HepG2 (cell line): ENCODE results near the gene CEBPE. TPM values are rescaled to one million over a fixed set of nuclear protein-coding genes. Genes with fewer than 3 reads are reported as not detected.

Experiments used
- HNF4A ChIP-seq: sonication (generic); formaldehyde crosslinking; IDR thresholded peaks from 2 replicates; pipeline ENCODE4 v1.4.0; 2020; ENCODE audit warnings: missing genetic modification reagents
- KLF16 ChIP-seq, 2 experiments: sonication (generic) in 1 of 2; formaldehyde crosslinking in 1 of 2; IDR thresholded peaks; 2 replicates each; pipeline versions ENCODE4 v1.6.1 to v1.8.0; 2016 to 2023; ENCODE audit warnings: missing genetic modification reagents in 2 of 2, missing compliant biosample characterization in 1 of 2
- MAFF ChIP-seq: IDR thresholded peaks from 2 replicates; pipeline ENCODE4 v1.6.1; 2011; ENCODE audit warnings: low read depth, low read length, improper control_type of control experiment
- MLXIP ChIP-seq: sonication (generic); formaldehyde crosslinking; IDR thresholded peaks from 2 replicates; pipeline ENCODE4 v1.9.0; 2021; ENCODE audit warnings: missing genetic modification reagents, borderline replicate concordance
- MNT ChIP-seq: fragments of 450-650 bp; IDR thresholded peaks from 2 replicates; pipeline ENCODE4 v1.6.1; 2016
- NFAT5 ChIP-seq: sonication (generic); formaldehyde crosslinking; IDR thresholded peaks from 2 replicates; pipeline ENCODE4 v1.4.0; 2020; ENCODE audit warnings: missing genetic modification reagents
- NFRKB ChIP-seq: fragments of 450-650 bp; IDR thresholded peaks from 2 replicates; pipeline ENCODE4 v1.6.1; 2017
- SP5 ChIP-seq: IDR thresholded peaks from 2 replicates; pipeline ENCODE4 v1.6.1; 2016; ENCODE audit warnings: low read depth, borderline replicate concordance
- SRSF4 ChIP-seq: fragments of 200-400 bp; formaldehyde crosslinking; IDR thresholded peaks from one replicate; pipeline ENCODE4 v1.6.1; 2018; ENCODE audit warnings: mild to moderate bottlenecking, low read depth, low read length, moderate library complexity; ENCODE audit not compliant: poor library complexity, severe bottlenecking
- WIZ ChIP-seq: sonication (generic); formaldehyde crosslinking; IDR thresholded peaks from 2 replicates; pipeline ENCODE4 v1.5.1; 2020; ENCODE audit warnings: mild to moderate bottlenecking, missing genetic modification reagents
- XRCC5 ChIP-seq: fragments of 200-400 bp; formaldehyde crosslinking; optimal IDR thresholded peaks from 2 replicates; pipeline ENCODE3; 2017; ENCODE audit warnings: mild to moderate bottlenecking, low read length
- ZNF713 ChIP-seq: sonication (generic); formaldehyde crosslinking; IDR thresholded peaks from 2 replicates; pipeline ENCODE4 v1.4.0; 2020; ENCODE audit warnings: mild to moderate bottlenecking, missing genetic modification reagents
- ZNF768 ChIP-seq: sonication (generic); formaldehyde crosslinking; IDR thresholded peaks from 2 replicates; pipeline ENCODE4 v1.4.0; 2020; ENCODE audit warnings: missing genetic modification reagents
- polyA plus RNA-seq, 8 experiments: library from polyadenylated mRNA; depleted of rRNA in 3 of 8; stranded (reverse) in 7 of 8; unstranded in 1 of 8; fragments of >200 nt; fragmentation: Illumina TruSeq in 4 of 8; extraction: Trizol in 4 of 8; gene quantifications; 2 replicates each; pipeline versions ENCODE4 v1.2.1 to v1.2.3, GENCODE V29; 2011 to 2016; ENCODE audit warnings: low read depth in 4 of 8, missing spikeins in 1 of 8, mixed read lengths in 1 of 8; ENCODE audit not compliant: insufficient read depth in 1 of 8
- total RNA-seq, 5 experiments: library from RNA; depleted of rRNA; stranded (reverse); fragments of >200 nt; fragmentation: Illumina TruSeq; extraction: Trizol; gene quantifications; 2 replicates each; pipeline ENCODE4 v1.2.3, GENCODE V29; 2016; ENCODE audit warnings: low read depth in 1 of 5
- TF ChIP-seq, protein P1 (sequence below): sonication (generic); formaldehyde crosslinking; conservative IDR thresholded peaks from 2 replicates; pipeline ENCODE4 v1.4.0; 2020; ENCODE audit warnings: missing genetic modification reagents
- TF ChIP-seq, protein P2 (sequence below): IDR thresholded peaks from 2 replicates; pipeline ENCODE4 v1.6.1; 2016; ENCODE audit warnings: missing compliant biosample characterization, missing genetic modification reagents, borderline replicate concordance

The CEBPE gene
- total and polyA plus RNA-seq, 2 of the 13 experiments (the other 11 are each of a cell fraction or from before 2014, with no cell fraction given), result 0.09 to 0.11 TPM

DNA sequence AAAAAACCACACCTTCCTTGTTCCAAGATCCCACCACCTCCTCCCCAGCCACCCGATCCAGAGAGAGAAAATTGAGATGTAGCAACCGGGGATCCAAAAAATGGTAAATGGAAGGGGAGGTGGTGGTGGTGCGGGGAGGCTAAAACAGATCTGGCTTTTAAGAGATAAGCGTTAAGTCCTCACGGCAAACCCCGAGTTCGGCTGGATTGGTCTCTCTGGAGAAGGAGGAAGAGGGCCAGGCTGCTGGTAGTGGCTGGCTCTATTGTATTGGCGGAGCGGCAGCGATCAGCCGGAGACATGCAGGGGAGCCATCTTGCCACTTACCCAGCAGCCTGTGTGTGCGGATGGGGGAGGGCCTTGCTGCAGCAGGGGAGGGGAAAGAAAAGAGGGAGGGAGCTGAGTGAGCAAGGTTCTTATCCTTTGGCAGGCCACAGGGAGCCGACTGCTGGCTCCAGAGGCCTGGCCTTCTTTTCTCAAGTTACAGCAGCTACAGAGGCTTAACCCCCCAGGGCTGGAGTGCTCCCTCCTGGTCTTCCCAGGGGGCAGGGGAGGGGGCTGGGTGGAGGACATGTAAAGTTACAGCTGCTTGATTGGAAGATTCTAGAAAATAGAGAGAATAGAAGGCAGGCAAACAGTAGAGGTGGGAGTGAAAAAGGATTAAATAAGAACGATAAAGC, 47.7 kb downstream of the CEBPE start (continued):
- TF ChIP-seq MLXIP (CRISPR knock-in tag) (no peak), MNT (no peak), NFAT5 (CRISPR knock-in tag) (0 out of 2 replicates have a peak, but pooled peaks have one; percentile 22), KLF16 (CRISPR knock-in tag; IDR thresholded peaks at IDR 0.05) (peak in 1 of 2 experiments; percentile 77; a peak in 2 of 4 replicates), MAFF (0 out of 2 replicates have a peak, but pooled peaks have one; percentile 32), NFRKB (peak; percentile 57; the same call in 1 of the 2 replicates), HNF4A (0 out of 2 replicates have a peak, but pooled peaks have one; percentile 23), SRSF4 (no peak), XRCC5 (peak; percentile 96), ZNF768 (CRISPR knock-in tag) (peak; percentile 84), SP5 (CRISPR knock-in tag) (peak; percentile 64; the same call in 1 of the 2 replicates), ZNF713 (CRISPR knock-in tag) (no peak), WIZ (no peak; the same call in 1 of the 2 replicates)
- TF ChIP-seq, protein P1, sequence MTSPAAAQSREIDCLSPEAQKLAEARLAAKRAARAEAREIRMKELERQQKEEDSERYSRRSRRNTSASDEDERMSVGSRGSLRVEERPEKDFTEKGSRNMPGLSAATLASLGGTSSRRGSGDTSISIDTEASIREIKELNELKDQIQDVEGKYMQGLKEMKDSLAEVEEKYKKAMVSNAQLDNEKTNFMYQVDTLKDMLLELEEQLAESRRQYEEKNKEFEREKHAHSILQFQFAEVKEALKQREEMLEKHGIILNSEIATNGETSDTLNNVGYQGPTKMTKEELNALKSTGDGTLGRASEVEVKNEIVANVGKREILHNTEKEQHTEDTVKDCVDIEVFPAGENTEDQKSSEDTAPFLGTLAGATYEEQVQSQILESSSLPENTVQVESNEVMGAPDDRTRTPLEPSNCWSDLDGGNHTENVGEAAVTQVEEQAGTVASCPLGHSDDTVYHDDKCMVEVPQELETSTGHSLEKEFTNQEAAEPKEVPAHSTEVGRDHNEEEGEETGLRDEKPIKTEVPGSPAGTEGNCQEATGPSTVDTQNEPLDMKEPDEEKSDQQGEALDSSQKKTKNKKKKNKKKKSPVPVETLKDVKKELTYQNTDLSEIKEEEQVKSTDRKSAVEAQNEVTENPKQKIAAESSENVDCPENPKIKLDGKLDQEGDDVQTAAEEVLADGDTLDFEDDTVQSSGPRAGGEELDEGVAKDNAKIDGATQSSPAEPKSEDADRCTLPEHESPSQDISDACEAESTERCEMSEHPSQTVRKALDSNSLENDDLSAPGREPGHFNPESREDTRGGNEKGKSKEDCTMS (CRISPR knock-in tag), result no peak
- TF ChIP-seq, protein P2, sequence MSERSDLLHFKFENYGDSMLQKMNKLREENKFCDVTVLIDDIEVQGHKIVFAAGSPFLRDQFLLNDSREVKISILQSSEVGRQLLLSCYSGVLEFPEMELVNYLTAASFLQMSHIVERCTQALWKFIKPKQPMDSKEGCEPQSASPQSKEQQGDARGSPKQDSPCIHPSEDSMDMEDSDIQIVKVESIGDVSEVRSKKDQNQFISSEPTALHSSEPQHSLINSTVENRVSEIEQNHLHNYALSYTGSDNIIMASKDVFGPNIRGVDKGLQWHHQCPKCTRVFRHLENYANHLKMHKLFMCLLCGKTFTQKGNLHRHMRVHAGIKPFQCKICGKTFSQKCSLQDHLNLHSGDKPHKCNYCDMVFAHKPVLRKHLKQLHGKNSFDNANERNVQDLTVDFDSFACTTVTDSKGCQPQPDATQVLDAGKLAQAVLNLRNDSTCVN (CRISPR knock-in tag), result peak; percentile 59; the same call in 1 of the 2 replicates
